Panc1 (cell line): ENCODE measurements around the gene SLC66A1. TPM values are rescaled to one million over a fixed set of nuclear protein-coding genes. Genes with fewer than 3 reads are reported as not detected.

Experiments
- ATAC-seq: fragments of 200-7000 bp; cut with Tn5 transposase; 2 replicates; pipeline ENCODE4 v1.9.1; 2020; ENCODE audit warnings: mild to moderate bottlenecking, moderate library complexity
- BruUV-seq: library from RNA; stranded (reverse); fragments of 400-500 nt; replicated peaks from 2 replicates; lab custom pipeline; 2021; lab: Mats Ljungman, UMichigan
- CTCF ChIA-PET: fragments of 300-600 bp; sonication (Branson Sonifier 250); formaldehyde crosslinking; loops from one replicate; lab custom pipeline; 2022; ENCODE audit warnings: antibody characterized with exemption; lab: Charles Lee
- POLR2A ChIA-PET: fragments of 300-600 bp; sonication (Branson Sonifier 250); formaldehyde crosslinking; loops from one replicate; lab custom pipeline; 2022; ENCODE audit warnings: antibody characterized with exemption; lab: Charles Lee
- DNase-seq: peaks from one replicate; pipeline ENCODE4 v3.0.0-alpha.2; 2010; ENCODE audit warnings: low read depth, low spot score
- H3K27ac ChIP-seq: 2 replicates; pipeline ENCODE4 v1.5.1; 2011; ENCODE audit warnings: mild to moderate bottlenecking, low read length, inconsistent platforms
- H3K27me3 ChIP-seq: fragments of 200-500 bp; sonication (Bioruptor generic); 2 replicates; pipeline ENCODE4 v1.6.0; 2014; ENCODE audit warnings: low read length, inconsistent platforms; ENCODE audit not compliant: control insufficient read depth, insufficient read depth
- H3K36me3 ChIP-seq: fragments of 200-500 bp; sonication (Bioruptor generic); 2 replicates; pipeline ENCODE4 v1.5.1; 2014; ENCODE audit warnings: inconsistent platforms, mild to moderate bottlenecking, low read length, moderate library complexity; ENCODE audit not compliant: control insufficient read depth, insufficient read depth
- H3K4me1 ChIP-seq: 2 replicates; pipeline ENCODE4 v1.5.1; 2011; ENCODE audit warnings: inconsistent platforms, mild to moderate bottlenecking, low read length, moderate library complexity; ENCODE audit not compliant: control insufficient read depth, insufficient read depth
- H3K4me3 ChIP-seq, 2 experiments: 2 replicates each; pipeline ENCODE4 v1.5.1; 2011 to 2012; ENCODE audit warnings: low read depth in 2 of 2, low read length in 2 of 2, mild to moderate bottlenecking in 2 of 2, inconsistent platforms in 1 of 2, moderate library complexity in 1 of 2
- H3K9me3 ChIP-seq: fragments of 200-500 bp; sonication (Bioruptor generic); 2 replicates; pipeline ENCODE4 v1.5.1; 2014; ENCODE audit warnings: low read depth, mild to moderate bottlenecking, inconsistent platforms, low read length, moderate library complexity; ENCODE audit not compliant: control insufficient read depth, insufficient read depth
- POLR2AphosphoS5 ChIP-seq: IDR thresholded peaks from 2 replicates; pipeline ENCODE4 v1.6.1; 2012; ENCODE audit warnings: mild to moderate bottlenecking, low read depth, low read length, moderate library complexity
- REST ChIP-seq, 2 experiments: IDR thresholded peaks; 2 replicates each; pipeline ENCODE4 v1.6.1; 2011 to 2012; ENCODE audit warnings: low read depth in 2 of 2, control low read depth in 1 of 2, low read length in 1 of 2, mild to moderate bottlenecking in 1 of 2, moderate library complexity in 1 of 2; ENCODE audit not compliant: insufficient read depth in 1 of 2
- SIN3A ChIP-seq: IDR thresholded peaks from 2 replicates; pipeline ENCODE4 v1.6.1; 2012; ENCODE audit warnings: low read depth, mild to moderate bottlenecking, low read length, moderate library complexity, borderline replicate concordance; ENCODE audit not compliant: insufficient read depth
- TCF7L2 ChIP-seq: IDR thresholded peaks from 2 replicates; pipeline ENCODE4 v1.6.1; 2011; ENCODE audit warnings: mild to moderate bottlenecking, low read depth, low read length, inconsistent platforms
- in situ Hi-C: cut with HindIII; loops from 2 replicates; pipeline ENCODE4 v1.10.0; 2016; ENCODE audit warnings: low sequenced_read_pairs, low pct_unique_long_range_greater_than_20kb
- intact Hi-C: fragments of 100-400 bp; cut with micrococcal nuclease; formaldehyde crosslinking; loops from one replicate; pipeline ENCODE4 v1.10.0; 2022; ENCODE audit not compliant: unreplicated experiment
- total RNA-seq: library from RNA; stranded (reverse); gene quantifications from one replicate; pipeline ENCODE4 v1.2.1, GENCODE V29; 2021; ENCODE audit not compliant: unreplicated experiment
- TF ChIP-seq, protein P1 (sequence below): fragments of 450-650 bp; IDR thresholded peaks from 2 replicates; pipeline ENCODE4 v1.5.1; 2017; ENCODE audit warnings: mild to moderate bottlenecking

Gene SLC66A1
- total RNA-seq, 1 experiment from 2014 or later, result 42.0 TPM

GRCh38 chr1:19315378-19316198 is 3.5 kb downstream of the SLC66A1 start:
- intact Hi-C loops, result no loop called here
- H3K4me1 ChIP-seq, result peaks cover 18% of the 10 kb centered on the region
- no peak overlapping the region for H3K4me3 ChIP-seq
- H3K27ac ChIP-seq, result no peak overlapping the region
- in situ Hi-C loops, result no loop called here
- no peaks in the 10 kb centered on the region for H3K9me3 ChIP-seq
- no peaks in the 10 kb centered on the region for H3K36me3 ChIP-seq
- TF ChIP-seq REST (IDR thresholded peaks at IDR 0.05; ENCODE audit: insufficient read depth in 1 of 2, low read depth in 2 of 2, low read length in 1 of 2), result no peak
- TF ChIP-seq SIN3A, result no peak
- TF ChIP-seq, protein P1, sequence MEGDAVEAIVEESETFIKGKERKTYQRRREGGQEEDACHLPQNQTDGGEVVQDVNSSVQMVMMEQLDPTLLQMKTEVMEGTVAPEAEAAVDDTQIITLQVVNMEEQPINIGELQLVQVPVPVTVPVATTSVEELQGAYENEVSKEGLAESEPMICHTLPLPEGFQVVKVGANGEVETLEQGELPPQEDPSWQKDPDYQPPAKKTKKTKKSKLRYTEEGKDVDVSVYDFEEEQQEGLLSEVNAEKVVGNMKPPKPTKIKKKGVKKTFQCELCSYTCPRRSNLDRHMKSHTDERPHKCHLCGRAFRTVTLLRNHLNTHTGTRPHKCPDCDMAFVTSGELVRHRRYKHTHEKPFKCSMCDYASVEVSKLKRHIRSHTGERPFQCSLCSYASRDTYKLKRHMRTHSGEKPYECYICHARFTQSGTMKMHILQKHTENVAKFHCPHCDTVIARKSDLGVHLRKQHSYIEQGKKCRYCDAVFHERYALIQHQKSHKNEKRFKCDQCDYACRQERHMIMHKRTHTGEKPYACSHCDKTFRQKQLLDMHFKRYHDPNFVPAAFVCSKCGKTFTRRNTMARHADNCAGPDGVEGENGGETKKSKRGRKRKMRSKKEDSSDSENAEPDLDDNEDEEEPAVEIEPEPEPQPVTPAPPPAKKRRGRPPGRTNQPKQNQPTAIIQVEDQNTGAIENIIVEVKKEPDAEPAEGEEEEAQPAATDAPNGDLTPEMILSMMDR, result no peak
- TF ChIP-seq POLR2AphosphoS5, result no peak
- TF ChIP-seq TCF7L2, result no peak
- H3K27me3 ChIP-seq, result no peaks in the 10 kb centered on the region
- DNase-seq, result no peak
- BruUV-seq, result no TSS peak
- ATAC-seq, result no peak
- ChIA-PET POLR2A (interaction anchor here (0.7 kb wide), 2 partner anchors 74 to 94 kb away, joined by 3 to 4 read pairs; no protein-coding TSS in a partner anchor), CTCF (no interaction called here)

DNA sequence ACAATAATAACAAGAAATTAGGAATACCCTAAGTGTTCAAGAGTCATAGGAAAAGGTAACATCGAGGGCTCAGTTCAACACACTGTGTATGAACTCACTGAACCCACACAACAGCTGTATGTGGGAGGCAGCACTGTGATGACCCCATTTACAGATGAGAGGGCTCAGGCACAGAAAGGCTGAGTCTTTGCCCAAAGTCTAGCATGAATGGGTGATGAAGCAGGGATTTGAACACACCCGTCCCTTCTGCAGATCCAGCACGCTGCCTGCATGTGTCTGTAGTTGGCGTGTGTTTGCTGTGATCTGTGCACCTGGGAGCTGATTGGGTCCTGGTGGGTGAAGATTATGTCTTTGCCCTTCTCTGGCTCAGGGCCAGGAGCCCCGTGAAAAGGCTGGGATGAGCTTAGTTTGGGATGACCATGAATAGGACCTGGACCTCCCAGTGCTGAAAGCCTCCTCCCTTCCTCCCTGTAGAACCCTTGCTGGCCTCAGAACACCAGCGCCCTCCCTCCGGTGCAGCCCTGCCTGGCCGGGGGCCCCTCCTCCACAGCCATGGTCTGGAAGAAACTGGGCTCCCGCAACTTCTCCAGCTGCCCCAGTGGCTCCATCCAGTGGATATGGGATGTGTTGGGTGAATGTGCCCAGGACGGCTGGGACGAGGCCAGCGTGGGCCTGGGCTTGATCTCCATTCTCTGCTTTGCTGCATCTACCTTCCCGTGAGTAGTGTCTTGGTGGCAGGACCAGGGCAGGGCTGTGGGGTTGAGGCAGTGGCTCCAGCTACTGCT is 5.2 kb downstream of the SLC66A1 start:
- H3K36me3 ChIP-seq, result no peaks in the 10 kb centered on the region
- no peaks in the 10 kb centered on the region for H3K9me3 ChIP-seq
- no peaks in the 10 kb centered on the region for H3K27me3 ChIP-seq
- DNase-seq (no peak), ATAC-seq (no peak)
- ChIA-PET POLR2A (interaction anchor here (1.0 kb wide), 1 partner anchor 11 kb away, joined by 3 read pairs; no protein-coding TSS in a partner anchor), CTCF (no interaction called here)
- in situ Hi-C loops, result no loop called here
- intact Hi-C loops, result no loop called here
- TF ChIP-seq, protein P1, result no peak
- TF ChIP-seq SIN3A, result no peak
- no peak overlapping the region for H3K27ac ChIP-seq
- no TSS peak for BruUV-seq
- H3K4me3 ChIP-seq, result no peak overlapping the region
- H3K4me1 ChIP-seq, result peaks cover 12% of the 10 kb centered on the region; the same call in 1 of the 2 replicates
